ENCODE results near the gene MYBPC2.
"Not testable (repeated sequence)": the region's sequence is repeated elsewhere in the genome, so short reads cannot be mapped to it uniquely, and the experiment has no call there.

The MYBPC2 gene

GRCh38 chr19:50428772-50429463, 3.8 kb upstream of the MYBPC2 start:
- no peak for DNase-seq

GRCh38 chr19:50430888-50431342, 1.8 kb upstream of the MYBPC2 start:
- no peak for DNase-seq

- peak; percentile 89 for DNase-seq
Measured at GRCh38 chr19:50431343-50432220, 1.1 kb upstream of the MYBPC2 start.

- no peak for DNase-seq
Measured at GRCh38 chr19:50433201-50434180, 799 bp downstream of the MYBPC2 start.

- DNase-seq: no peak
Measured at GRCh38 chr19:50434525-50434924, 1.8 kb downstream of the MYBPC2 start.

- no peak for DNase-seq
Measured at GRCh38 chr19:50435221-50435620, 2.5 kb downstream of the MYBPC2 start.

GRCh38 chr19:50435627-50436026, 2.9 kb downstream of the MYBPC2 start:
- no peak for DNase-seq

- DNase-seq: no peak
Measured at GRCh38 chr19:50437862-50438449, 5.3 kb downstream of the MYBPC2 start.

GRCh38 chr19:50439130-50439529, 6.4 kb downstream of the MYBPC2 start:
- DNase-seq: not testable (repeated sequence)

- no peak for DNase-seq
Measured at GRCh38 chr19:50444059-50444458, 11.4 kb downstream of the MYBPC2 start.

- DNase-seq: no peak
Measured at GRCh38 chr19:50447053-50447452, 14.4 kb downstream of the MYBPC2 start.

GRCh38 chr19:50447750-50448149, 15.1 kb downstream of the MYBPC2 start:
- no peak for DNase-seq

- DNase-seq: no peak
Measured at GRCh38 chr19:50449236-50449899, 16.7 kb downstream of the MYBPC2 start.

- no peak for DNase-seq
Measured at GRCh38 chr19:50450369-50451222, 17.9 kb downstream of the MYBPC2 start.

GRCh38 chr19:50451223-50451534, 18.5 kb downstream of the MYBPC2 start:
- no peak for DNase-seq

GRCh38 chr19:50453243-50453642, 20.6 kb downstream of the MYBPC2 start:
- no peak for DNase-seq

- DNase-seq: no peak
Measured at GRCh38 chr19:50455992-50456391, 23.3 kb downstream of the MYBPC2 start.

- DNase-seq: no peak
Measured at GRCh38 chr19:50457300-50457699, 24.6 kb downstream of the MYBPC2 start.

GRCh38 chr19:50458396-50459066, 25.8 kb downstream of the MYBPC2 start:
- DNase-seq: no peak

GRCh38 chr19:50459067-50459456, 26.4 kb downstream of the MYBPC2 start:
- no peak for DNase-seq

GRCh38 chr19:50459638-50460037, 26.9 kb downstream of the MYBPC2 start:
- no peak for DNase-seq

Data from activated naive CD4-positive, alpha-beta T cell treated with Interleukin-2 at 50 U/mL for 16 hours (primary cell).